ENCODE measurements around the gene ENC1.

ENC1 gene

DNA sequence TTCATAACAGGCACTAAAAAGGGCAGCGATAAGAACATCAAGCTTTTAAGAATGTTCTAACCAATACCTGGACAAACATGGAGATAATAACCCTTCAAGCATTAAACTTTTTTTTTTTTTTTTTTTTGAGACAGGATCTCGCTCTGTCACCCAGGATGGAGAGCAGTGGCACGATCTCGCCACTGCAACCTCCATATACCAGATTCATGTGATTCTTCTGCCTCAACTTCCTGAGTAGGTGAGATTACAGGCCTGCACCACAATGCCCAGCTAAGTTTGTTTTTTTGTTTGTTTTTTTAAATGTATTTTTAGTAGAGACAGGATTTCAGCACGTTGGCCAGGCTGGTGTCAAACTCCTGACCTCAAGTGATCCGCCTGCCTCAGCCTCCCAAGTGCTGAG is 14.7 kb upstream of the ENC1 start:
- DNase-seq: no peak

DNA sequence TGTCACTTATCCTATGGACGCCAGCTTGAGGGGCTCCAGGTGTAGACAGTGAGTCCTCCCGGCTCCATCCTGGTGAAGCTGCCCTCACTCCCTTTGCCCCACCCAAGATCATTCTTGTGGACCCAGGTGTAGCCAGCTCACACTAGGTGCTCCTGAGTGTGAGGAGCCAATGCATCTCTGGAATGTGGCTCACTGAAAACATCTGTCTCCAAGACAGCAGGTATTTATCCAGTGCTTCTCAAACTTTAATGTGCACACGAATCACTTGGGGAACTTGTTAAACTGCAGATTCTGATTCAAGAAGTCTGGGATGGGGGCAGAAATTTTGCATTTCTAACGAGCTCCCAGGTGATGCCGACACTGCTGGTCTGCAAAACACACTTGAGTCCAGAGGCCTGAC is 13.5 kb upstream of the ENC1 start:
- no peak for DNase-seq

DNA sequence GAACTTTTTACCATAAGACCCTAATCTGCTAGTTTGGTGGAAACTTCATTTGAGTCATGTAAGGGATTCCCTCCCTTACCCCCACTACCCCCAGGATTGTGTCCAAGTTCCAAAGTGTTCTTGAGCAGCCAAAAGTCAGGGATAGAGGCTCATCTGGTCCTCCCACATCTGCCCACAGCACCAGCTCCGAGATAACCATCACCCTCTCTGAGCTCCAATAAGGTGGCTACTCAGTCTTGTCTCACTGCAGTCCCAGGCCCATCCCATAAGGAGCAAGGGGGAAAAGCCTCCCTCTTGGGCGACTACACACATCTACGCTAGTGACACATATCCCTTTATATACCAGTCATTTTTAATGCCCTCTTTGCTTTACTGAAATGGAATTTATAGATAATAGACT is 12.0 kb upstream of the ENC1 start:
- no peak for DNase-seq

DNA sequence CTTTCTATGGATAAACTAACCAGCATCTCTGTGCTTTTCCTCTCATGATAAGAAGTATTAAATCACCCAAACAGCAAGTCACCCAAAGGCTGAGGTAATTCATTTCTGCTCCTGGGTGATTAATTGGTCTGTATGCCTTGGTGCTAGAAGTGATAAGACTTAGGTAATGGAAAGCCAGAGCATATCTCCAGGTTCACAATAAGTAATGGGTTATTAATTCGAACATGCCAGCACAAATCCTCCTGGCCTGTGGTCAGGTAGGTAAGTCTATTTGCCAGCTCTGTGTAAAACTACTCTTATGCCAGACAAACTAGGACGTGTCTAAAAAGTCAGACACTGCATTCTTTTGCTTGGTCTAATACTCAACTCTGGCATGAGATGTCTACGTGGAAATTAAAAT is 11.2 kb upstream of the ENC1 start:
- no peak for DNase-seq

DNA sequence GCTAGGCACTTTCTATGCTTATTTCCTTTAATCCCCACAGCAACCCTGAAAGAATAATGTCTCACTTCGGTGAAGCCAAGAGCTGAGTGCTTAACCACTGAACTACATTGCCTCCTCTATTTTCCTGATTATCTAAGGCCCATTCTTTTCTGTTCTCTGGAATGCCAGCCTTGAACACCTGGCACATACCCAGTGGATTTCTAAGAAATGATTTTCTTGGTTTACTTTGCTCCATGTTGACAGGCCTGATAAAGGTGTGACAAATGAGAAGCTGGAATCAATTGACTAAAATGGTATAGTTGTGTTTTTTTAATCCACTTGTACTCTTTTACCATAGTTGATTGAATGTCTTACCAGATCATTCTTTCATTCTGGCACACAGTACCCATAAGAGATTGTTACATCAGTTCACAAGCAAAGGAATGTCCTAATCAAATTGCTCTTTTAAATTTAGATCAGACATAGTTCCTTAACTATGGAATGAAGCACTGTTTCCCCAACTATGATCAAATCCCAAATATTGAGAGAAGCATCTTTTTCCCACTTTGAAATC is 9.0 kb upstream of the ENC1 start:
- DNase-seq: no peak

DNA sequence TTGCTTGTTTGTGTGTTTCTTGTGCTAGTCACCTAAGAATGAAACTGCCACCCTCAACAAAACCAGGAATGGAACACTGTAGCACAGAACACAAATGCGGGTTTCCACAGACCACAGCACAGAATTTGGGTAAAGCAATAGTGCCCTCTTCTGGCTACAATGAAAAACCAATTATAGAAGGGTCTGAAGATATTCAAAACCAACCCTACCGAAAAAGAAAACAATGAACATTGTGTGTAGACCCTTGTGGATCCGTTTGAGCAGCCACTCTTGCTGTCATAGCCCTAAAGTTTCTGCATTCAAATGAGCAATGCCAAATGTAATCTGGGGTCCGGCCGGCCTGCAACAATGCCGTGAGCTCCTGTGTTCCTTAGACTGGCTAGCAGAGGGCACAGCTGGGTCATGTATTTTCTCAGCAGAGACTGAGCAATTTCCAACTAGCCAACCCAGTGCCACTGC is 8.3 kb upstream of the ENC1 start:
- no peak for DNase-seq

DNA sequence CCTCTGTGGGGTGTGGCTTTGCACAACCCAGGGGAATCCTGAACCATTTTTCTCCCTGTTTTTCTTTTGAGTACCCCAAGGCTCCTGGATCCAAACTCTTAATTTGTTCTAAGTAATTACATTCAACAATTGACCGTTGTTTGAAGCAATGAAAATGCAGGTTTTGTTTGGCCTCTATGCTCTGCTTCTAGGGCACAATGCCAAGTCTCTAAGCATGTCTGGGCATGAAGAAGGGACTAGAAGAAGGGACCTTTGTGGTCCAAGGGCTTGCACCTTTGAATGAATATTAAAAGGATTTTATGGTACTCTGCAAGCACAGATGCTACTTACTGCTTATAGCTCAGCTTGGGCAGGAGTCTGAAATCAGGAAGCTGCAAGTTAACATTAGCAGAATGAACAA is 6.6 kb upstream of the ENC1 start:
- DNase-seq: no peak

DNA sequence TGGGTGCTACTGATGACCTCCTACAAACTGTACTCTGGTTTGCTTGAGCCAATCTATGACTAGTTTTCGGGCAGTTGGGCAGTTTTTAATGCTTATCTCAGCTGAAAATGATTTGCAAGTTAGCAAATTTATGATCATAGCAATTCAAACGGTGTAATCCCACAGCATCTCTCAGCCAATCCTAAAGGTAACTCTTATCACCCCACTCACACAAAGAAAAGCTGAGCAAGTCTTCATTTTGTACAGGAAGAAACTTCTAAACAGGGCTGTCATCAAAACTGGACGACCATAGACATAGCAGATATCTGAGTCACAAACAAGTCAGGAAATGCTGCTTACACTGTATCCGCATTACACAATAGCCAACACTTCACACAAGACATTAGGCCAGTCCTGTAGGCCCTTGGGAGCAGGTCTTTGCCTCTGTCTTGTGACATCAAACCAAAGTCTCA is 2.6 kb upstream of the ENC1 start:
- no peak for DNase-seq

DNA sequence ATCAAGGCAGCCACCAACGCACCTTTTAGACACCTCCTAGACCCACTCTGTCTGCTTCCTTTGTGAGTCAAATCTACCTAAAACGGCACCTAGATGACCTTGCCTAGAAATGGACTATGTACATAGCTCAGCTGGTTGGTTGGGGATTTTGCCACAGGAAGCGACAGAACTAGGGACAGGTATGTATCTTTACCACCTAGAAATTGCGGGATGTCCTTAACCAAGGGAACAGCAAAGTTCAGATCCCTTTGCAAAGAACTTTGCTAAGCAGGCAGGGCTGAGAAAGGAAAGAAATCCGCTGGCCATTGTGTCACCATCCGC is 2.0 kb upstream of the ENC1 start:
- no peak for DNase-seq

DNA sequence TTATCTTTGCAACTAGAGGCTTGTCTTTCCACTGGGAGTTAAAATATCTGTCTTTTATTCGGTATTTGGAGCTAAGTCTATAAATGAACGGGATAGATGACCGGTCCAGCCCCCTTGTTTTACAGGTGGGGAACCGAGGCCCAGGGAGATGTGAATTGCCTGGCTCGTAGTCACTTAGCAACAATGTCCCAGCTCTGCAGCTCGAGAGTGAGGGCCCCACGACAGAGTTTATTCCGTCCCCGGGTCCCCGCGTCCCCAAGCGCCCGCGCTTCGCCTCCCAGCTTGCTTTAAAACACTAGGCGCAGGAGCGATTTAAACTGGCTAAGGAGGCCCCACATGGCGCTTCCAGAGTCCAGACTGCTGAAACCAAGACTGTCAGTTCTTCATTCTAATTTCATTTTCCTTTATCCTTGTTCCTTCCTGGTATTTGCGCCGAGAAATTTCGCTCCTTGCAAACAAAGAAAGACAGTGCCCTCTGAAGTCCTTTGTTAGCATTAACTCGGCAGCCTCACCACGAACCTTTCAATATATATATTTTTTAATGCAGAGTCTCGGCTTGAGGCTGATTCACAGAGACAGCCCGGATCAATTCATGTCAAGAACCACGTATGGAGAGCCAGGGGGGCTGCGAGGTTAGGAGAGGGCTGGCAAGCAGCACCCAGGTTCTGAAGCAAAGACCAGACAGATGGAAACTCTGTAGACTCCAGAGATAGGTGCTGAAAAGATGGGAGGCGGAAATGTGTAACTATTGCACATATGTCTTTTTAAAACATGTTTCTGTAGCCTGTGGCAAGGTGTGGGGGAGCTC is 1.4 kb upstream of the ENC1 start:
- DNase-seq: peak; percentile 68

DNA sequence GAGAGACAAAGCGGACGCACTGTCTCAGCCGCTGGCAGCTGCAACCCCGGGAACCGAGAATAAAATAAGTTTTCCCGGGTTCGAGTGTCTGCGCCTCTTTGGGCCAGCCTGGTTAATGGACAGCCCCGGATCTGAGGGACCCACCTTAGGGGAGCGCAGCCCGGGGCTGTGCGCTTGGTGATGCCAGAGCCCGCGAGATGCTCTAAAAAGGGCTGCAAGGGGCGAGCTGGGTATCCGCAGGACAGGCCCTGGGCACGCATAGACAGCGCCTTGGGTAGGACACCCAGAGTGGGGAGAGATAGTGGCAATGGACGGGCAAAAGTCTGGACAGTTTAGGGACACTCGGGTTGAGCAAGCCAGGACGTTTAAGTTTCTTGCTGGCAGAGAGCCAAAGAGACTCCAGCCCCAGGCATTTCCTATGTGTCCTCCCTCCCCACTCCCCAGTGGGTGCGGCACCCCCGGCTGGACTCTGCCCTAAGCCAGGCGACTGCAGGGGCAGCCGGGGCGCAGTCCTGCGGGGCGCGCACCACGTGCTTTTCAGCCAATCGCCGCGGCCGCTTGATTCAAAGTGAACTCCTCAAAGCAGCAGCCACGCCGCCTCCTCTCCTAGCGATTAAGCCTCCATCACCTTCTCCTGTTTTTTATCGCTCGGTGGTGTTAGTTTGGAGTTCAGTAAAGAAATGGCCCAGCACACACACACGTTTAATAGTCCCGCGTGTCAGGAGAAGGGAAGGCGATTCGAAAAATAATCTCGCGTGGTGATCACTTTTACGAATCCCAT is 616 bp upstream of the ENC1 start:
- peak; percentile 89 for DNase-seq

DNA sequence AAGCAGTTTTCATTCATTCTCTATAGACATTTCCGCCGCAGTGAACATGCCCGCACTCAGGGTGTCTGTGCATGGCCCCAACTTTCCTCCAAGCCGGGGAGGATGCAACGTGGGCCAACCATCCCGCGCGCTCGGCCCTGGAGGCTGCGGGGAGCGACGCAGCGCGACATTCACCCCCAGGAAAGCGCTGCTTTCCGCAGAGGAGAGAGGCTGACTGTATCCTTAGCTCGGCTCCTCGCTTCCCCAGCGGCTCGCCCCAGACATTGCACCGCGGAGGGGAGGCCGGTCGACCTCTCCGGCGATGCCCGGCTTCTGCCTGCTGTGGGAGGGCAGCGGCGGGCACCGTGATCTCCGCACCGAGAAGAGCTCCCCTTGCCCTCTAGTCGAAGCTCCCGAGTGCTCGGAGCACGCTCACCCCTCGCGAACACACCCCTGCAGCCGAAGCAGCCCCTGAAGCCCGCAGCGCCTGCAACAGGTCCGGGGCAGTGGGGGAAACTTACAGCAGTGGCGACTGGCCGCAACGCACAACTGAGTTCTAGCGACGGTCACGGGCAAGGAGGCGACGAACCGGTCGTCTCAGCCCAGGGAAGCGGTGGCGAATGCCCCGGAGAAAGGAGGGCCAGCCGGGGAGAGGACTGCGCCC is 600 bp downstream of the ENC1 start:
- DNase-seq: peak; percentile 61

DNA sequence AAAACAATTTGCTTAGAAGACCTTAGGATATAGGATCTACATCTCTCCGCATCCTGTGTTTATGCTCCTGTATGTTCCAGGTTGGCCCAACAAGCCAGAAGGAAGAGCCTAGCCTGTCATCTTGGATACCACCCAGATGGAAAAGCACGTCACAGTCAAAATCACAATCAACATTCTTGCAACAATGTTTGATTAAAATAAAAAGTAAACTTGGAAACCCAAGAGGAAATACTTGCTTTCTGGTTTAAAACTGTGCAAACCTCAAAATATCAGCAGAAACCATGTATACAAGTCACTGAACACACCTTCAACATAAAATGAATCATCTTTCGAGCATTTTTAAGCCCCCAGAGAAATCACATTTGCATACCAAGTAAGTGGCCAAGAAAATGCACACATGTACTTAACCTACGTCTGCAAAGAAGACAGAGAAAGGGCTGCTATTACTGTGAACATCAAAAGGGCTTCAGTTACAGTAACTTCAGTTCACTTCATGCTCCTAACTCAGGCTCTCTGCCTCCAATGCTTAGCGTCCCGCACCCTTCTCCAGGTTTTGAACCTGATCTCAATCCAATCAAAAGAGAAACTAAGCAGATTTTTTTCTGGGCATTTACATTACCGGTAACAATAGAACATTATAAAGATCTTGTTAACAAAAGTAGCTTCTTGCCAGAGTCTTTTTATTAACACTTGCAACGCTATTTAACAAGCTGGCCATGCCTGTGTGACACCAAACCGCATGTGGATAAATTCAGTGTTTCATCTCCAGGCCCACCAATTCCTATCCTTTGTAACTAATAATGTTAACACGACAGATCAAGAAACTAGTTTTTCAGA is 1.3 kb downstream of the ENC1 start:
- DNase-seq: peak; percentile 45

DNA sequence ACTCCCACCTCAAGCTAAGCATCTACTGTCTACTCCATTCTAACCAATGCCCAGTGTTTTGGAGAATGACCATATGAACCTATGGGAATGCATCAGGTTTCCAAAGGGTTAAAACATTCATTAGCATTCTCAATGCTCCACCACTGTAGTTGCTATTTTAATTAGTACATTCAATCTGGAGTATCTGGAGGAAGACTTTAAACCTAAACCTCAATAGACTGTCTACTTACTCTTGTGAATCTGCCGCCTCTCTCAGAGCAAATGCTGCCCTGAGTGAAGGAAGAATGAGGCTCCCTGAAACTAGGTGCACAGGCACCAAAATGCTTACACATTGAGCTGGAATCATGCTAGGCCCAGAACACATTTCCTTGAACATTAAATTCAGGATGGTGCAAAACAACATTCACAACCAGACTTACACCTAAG is 2.0 kb downstream of the ENC1 start:
- peak; percentile 59 for DNase-seq

DNA sequence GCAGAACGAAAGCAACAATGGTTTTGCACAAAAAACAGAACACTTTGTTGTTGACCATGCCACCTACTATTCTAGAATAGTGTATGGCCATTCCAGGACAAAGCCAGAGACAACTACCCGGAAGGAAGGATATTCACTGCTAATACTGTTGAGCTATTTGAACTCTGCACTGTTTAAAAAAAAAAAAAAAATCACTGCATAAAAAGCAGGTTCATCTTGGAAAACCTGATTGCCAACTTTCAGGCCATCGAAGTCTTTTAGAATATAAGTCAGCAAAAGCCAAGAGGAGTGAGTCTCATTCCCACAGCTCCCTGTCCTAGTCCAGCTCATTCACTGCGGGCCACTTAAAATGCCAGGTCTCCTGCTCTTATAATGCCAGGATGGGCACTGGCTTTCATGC is 4.0 kb downstream of the ENC1 start:
- DNase-seq: no peak

DNA sequence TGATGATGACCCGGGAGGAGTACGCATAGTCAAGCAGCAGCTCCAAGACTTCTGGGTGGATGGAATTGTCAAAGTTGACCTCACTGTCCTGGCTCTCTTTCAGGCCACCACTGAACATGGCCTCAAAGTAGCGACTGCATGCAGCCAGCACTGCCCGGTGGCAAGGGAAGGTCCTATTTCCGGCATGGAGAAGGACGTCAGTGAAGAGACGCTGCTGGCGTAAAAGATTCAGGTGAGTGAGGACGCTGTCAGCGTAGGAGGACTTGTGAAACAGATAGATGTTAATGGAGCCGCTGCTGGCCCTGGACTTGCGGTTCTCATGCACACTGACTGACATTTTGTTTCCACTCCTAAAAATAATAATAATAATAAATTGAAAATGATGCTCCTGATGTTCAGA is 4.4 kb downstream of the ENC1 start:
- DNase-seq: peak; percentile 24

DNA sequence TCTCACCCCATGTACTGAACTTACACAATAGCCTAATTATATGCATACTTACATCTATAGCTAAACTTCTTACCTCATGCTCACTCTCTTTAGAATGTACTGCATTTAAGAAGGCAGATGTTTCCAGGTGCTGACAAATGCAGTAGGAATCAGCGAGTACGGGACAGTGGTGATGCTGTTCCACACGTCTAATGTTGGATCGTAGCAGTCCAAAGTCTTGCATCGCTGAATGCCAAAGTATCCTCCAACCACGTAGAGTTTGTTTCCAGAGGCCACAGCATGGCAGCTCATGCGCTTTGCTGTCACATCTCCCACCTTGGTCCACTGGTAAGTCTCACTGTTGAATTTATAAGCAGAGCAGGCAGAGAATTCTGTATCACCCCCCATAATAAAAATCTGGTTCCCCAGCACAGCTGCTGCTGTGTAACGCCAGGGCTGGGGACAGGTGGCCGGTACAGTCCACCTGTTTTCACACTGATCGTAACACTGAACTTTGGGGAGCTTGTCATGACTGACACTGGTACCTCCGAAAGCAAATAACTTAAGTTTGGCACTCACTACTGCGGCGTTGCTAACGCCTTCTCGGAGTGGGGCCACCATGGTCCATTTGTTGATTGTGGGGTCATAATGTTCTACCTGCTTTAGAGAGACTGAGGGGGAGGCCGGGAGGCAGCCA is 5.8 kb downstream of the ENC1 start:
- DNase-seq: no peak

DNA sequence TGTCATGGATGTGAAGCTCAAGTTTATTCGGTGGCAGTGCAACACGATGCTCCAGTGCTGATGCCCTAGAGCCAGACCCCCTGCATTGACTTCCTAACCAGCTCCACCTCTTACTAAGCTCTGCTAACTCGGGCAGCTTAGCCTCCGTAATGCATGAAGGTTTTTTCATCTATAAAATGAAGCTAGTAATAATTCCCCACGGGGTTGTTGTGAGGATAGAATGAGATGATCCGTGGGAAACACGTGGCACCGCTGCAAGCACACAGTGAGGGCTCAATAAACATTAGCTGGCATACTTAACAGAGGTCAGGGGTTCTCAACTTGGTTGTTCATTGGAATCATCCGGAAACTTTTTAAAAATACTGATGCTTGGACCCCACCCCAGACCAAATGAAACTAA is 6.8 kb downstream of the ENC1 start:
- peak; percentile 64 for DNase-seq

DNA sequence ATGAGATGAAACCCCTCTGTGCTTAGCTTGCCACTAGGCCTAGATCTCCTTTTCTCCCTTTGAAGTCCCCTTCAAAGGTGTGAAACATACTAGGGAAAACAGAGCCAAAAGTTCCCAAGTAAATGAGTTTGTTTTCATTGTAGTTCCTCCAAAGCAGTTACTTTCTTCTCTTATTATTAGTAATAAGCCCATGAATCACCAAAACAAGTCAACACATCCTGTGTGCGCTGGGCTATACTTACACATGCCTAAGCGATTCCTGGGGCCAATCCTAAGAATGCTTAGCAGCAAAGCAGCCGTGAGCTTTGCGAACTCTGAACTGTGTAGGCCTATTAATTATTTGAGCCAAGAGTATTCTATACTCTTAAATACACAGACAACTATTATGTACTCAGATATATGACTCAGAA is 7.6 kb downstream of the ENC1 start:
- DNase-seq: peak; percentile 23

DNA sequence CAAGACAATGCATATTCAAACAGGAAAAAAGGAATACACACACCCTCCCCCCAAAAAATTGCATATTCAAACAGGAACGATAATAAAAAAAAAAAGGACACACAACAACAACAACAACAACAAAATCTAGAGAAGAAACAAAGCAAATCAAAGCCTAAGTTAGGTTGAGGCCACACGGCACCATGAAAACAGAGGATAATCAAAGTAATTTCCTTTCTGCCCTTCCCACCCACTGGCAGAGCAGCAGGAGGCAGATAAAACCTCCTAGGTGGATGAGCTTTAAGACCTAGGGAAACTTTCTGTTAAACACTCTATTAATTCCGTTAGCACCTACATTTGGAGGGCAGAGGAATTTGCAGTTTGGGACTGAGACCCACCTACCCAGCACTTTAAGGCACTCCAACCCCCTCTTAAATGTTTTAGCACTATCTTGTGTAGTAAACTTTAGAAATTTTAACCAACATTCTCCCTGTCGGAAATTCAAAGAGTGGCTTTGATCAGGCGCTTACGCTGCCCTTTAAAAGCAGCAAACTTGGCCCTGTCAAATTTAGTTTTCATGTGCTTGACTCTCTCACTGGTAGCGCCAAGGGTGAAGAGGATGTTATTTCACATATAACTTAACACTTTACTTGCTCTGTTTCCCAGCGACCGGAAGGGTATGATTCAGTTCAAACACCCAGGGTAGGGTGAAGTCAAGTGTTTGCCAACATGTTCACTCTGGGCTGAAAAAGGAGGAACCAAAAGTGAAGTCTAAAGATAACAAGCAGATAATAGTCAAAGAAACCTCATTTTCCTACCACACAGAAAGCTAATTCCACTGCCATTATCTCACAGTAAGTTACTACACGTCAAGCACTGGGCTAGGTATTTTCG is 9.2 kb downstream of the ENC1 start:
- DNase-seq: peak; percentile 47

DNA sequence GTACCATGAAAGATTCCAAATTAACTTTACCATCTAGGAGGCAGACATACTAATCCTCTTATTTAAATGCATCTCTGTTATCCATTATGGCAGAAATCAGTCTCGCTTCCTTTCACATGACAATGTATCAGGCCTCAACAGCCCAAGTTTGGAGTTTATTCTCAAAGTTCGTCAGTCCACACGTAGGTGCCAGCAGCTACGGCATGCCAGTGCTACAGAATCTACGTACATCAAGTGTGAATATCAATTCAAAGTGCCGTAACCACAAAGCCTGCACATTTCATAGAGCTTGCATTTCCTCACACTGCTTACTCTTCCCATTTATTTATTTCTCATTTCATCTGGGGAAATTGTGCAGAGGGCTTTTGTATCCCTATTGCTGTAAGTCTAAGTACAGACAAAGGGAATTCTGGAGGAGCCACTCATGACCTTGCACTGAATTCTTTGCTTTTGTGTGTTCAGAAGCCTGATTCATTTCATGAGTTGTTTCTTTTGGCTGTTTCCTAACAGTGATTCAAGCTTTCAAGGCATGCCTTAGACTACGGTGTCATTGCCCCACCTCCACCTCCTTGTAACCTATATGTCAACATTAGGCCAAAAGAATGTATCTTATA is 10.0 kb downstream of the ENC1 start:
- peak; percentile 52 for DNase-seq
